Liver (tissue), 9 donors: ENCODE data around the gene TIMM13. TPM values are rescaled to one million over a fixed set of nuclear protein-coding genes. Genes with fewer than 3 reads are reported as not detected.
A peak's percentile ranks its signal among the peaks of the same experiment; 100 is the strongest.

ENCODE experiments used
- DNase-seq: peaks from one replicate; pipeline ENCODE4 v3.0.0-alpha.2; 2017; ENCODE audit warnings: low spot score
- H3K27ac ChIP-seq, 2 donors: one replicate each; pipeline ENCODE4 v1.7.0; 2013; ENCODE audit warnings: inconsistent platforms in 2 of 2, low read length in 2 of 2, control low read depth in 1 of 2, low read depth in 1 of 2, mild to moderate bottlenecking in 1 of 2
- H3K27me3 ChIP-seq, 4 donors: one replicate each; pipeline versions ENCODE4 v1.6.1 to v1.7.0; 2013; ENCODE audit warnings: low read length in 3 of 4, inconsistent platforms in 1 of 4, mild to moderate bottlenecking in 1 of 4, moderate library complexity in 1 of 4; ENCODE audit not compliant: control insufficient read depth in 4 of 4, insufficient read depth in 4 of 4
- H3K36me3 ChIP-seq, 4 donors: one replicate each; pipeline versions ENCODE4 v1.6.1 to v1.7.0; 2013; ENCODE audit warnings: low read length in 3 of 4, mild to moderate bottlenecking in 3 of 4, low read depth in 1 of 4, moderate library complexity in 1 of 4; ENCODE audit not compliant: control insufficient read depth in 4 of 4, insufficient read depth in 3 of 4
- H3K4me1 ChIP-seq, 4 donors: one replicate each; pipeline versions ENCODE4 v1.6.1 to v1.7.0; 2013; ENCODE audit warnings: low read length in 3 of 4, mild to moderate bottlenecking in 3 of 4, moderate library complexity in 1 of 4; ENCODE audit not compliant: control insufficient read depth in 4 of 4, insufficient read depth in 4 of 4
- H3K4me3 ChIP-seq, 3 donors: one replicate each; pipeline versions ENCODE4 v1.6.1 to v1.7.0; 2013; ENCODE audit warnings: low read length in 3 of 3, control low read depth in 1 of 3, low read depth in 1 of 3, mild to moderate bottlenecking in 1 of 3
- H3K9ac ChIP-seq, 2 donors: one replicate each; pipeline ENCODE4 v1.7.0; 2013; ENCODE audit warnings: low read length in 2 of 2, mild to moderate bottlenecking in 2 of 2, moderate library complexity in 2 of 2, control low read depth in 1 of 2, low read depth in 1 of 2
- H3K9me3 ChIP-seq, 4 donors: one replicate each; pipeline versions ENCODE4 v1.6.1 to v1.7.0; 2013; ENCODE audit warnings: low read length in 3 of 4; ENCODE audit not compliant: control insufficient read depth in 4 of 4
- ATF3 ChIP-seq: IDR thresholded peaks from 2 replicates; pipeline ENCODE4 v1.6.1; 2016; ENCODE audit warnings: antibody characterized with exemption
- CTCF ChIP-seq: fragments of 150-350 bp; IDR thresholded peaks from 2 replicates; pipeline ENCODE4 v1.5.1; 2017; ENCODE audit warnings: improper control_type of control experiment, low read depth, low read length; ENCODE audit not compliant: missing input control
- EGR1 ChIP-seq, 2 donors: IDR thresholded peaks; 2 replicates each; pipeline ENCODE4 v1.6.1; 2016 to 2018; ENCODE audit warnings: antibody characterized with exemption in 2 of 2, low read depth in 2 of 2
- FOXA1 ChIP-seq: IDR thresholded peaks from 2 replicates; pipeline ENCODE4 v1.6.1; 2016; ENCODE audit warnings: antibody characterized with exemption
- FOXA2 ChIP-seq: IDR thresholded peaks from 2 replicates; pipeline ENCODE4 v1.6.1; 2016; ENCODE audit warnings: antibody characterized with exemption
- HNF4A ChIP-seq, 2 donors: conservative IDR thresholded peaks; 2 replicates each; pipeline ENCODE4 v1.6.1; 2016; ENCODE audit warnings: antibody characterized with exemption in 2 of 2, mild to moderate bottlenecking in 2 of 2
- HNF4G ChIP-seq: IDR thresholded peaks from 2 replicates; pipeline ENCODE4 v1.6.1; 2016; ENCODE audit warnings: antibody characterized with exemption
- JUND ChIP-seq, 2 donors: IDR thresholded peaks; 2 replicates each; pipeline ENCODE4 v1.6.1; 2016; ENCODE audit warnings: antibody characterized with exemption in 2 of 2
- MAX ChIP-seq: IDR thresholded peaks from 2 replicates; pipeline ENCODE4 v1.6.1; 2016; ENCODE audit warnings: antibody characterized with exemption
- NR2F2 ChIP-seq: IDR thresholded peaks from 2 replicates; pipeline ENCODE4 v1.6.1; 2016; ENCODE audit warnings: antibody characterized with exemption
- RAD21 ChIP-seq, 2 donors: IDR thresholded peaks; 2 replicates each; pipeline ENCODE4 v1.6.1; 2016; ENCODE audit warnings: antibody characterized with exemption in 2 of 2, mild to moderate bottlenecking in 2 of 2
- RXRA ChIP-seq, 2 donors: IDR thresholded peaks; 2 replicates each; pipeline ENCODE4 v1.6.1; 2017 to 2018; ENCODE audit warnings: antibody characterized with exemption in 2 of 2, mild to moderate bottlenecking in 1 of 2
- SP1 ChIP-seq: IDR thresholded peaks from 2 replicates; pipeline ENCODE4 v1.6.1; 2018; ENCODE audit warnings: antibody characterized with exemption, mild to moderate bottlenecking
- TAF1 ChIP-seq: conservative IDR thresholded peaks from 2 replicates; pipeline ENCODE4 v1.6.1; 2016; ENCODE audit warnings: antibody characterized with exemption, mild to moderate bottlenecking
- YY1 ChIP-seq: IDR thresholded peaks from 2 replicates; pipeline ENCODE4 v1.6.1; 2016; ENCODE audit warnings: antibody characterized with exemption, mild to moderate bottlenecking
- ZBTB33 ChIP-seq: IDR thresholded peaks from 2 replicates; pipeline ENCODE4 v1.6.1; 2016; ENCODE audit warnings: antibody characterized with exemption
- WGBS: extraction: QIAGEN DNeasy Blood & Tissue Kit; methylation state at CpG from one replicate; pipeline ENCODE4 v1.1.7; 2013; 5-methylcytosine and 5-hydroxymethylcytosine counted together
- polyA plus RNA-seq, 2 donors: library from polyadenylated mRNA; stranded (reverse) in 1 of 2; unstranded in 1 of 2; fragments of 200-250 nt in 1 of 2; fragments of >200 nt in 1 of 2; fragmentation: Nextera tagmentation in 1 of 2; extraction: Ambion mirVana in 1 of 2; gene quantifications; one replicate each; pipeline versions ENCODE4 v1.2.1 to v1.2.3, GENCODE V29; 2013 to 2015
- total RNA-seq, 2 donors: library from RNA; depleted of rRNA; stranded (reverse); fragments of >200 nt; gene quantifications; one replicate each; pipeline ENCODE4 v1.2.3, GENCODE V29; 2014
- donor health status: healthy.
- donor health status: healthy.
- donor health status: healthy.
- donor health status: healthy.
- donor health status: healthy.

Gene TIMM13
- total and polyA plus RNA-seq, 4 donors = 21.6 to 137 (median 43.4) TPM

- Histone ChIP-seq H3K9ac (no peak overlapping the region), H3K9me3 (no peaks in the 10 kb centered on the region), H3K27ac (no peak overlapping the region), H3K27me3 (no peaks in the 10 kb centered on the region), H3K4me3 (peak overlapping the region; percentile 7 to 75 (median 46)), H3K36me3 (no peaks in the 10 kb centered on the region), H3K4me1 (peaks cover 10 to 20% (median 16%) of the 10 kb centered on the region in 4 donors)
- no peak for TF ChIP-seq ZBTB33
- no peak for TF ChIP-seq FOXA1
- TF ChIP-seq RXRA (IDR thresholded peaks at IDR 0.05) = no peak
- TF ChIP-seq CTCF = no peak
- no peak for TF ChIP-seq ATF3
- no peak for TF ChIP-seq EGR1 (IDR thresholded peaks at IDR 0.05; ENCODE audit: low read depth in 2 of 2)
- TF ChIP-seq NR2F2 = no peak
- TF ChIP-seq HNF4A (conservative IDR thresholded peaks at IDR 0.05) = no peak
- no peak for TF ChIP-seq MAX
- TF ChIP-seq SP1 = no peak
- TF ChIP-seq RAD21 (IDR thresholded peaks at IDR 0.05) = no peak
- WGBS = 5% methylated on average over 62 of the region's 62 CpGs
- peak; percentile 68 for DNase-seq
These were observed 34.6 kb upstream of the TIMM13 start for GRCh38 chr19:2461751-2462634.

GRCh38 chr19:2460245-2460644 lies 32.9 kb upstream of the TIMM13 start:
- peaks cover 16 to 31% (median 25%) of the 10 kb centered on the region in 4 donors for H3K4me1 ChIP-seq
- no peak overlapping the region for H3K4me3 ChIP-seq
- no peaks in the 10 kb centered on the region for H3K36me3 ChIP-seq
- H3K9ac ChIP-seq = no peak overlapping the region
- no peak for DNase-seq
- no peaks in the 10 kb centered on the region for H3K27me3 ChIP-seq
- no peak overlapping the region for H3K27ac ChIP-seq
- 93% methylated on average over 1 of the region's 1 CpG for WGBS
- H3K9me3 ChIP-seq = no peaks in the 10 kb centered on the region
- TF ChIP-seq FOXA2 (no peak), RAD21 (IDR thresholded peaks at IDR 0.05) (no peak), MAX (no peak), JUND (IDR thresholded peaks at IDR 0.05) (no peak), HNF4G (no peak), RXRA (IDR thresholded peaks at IDR 0.05) (no peak), CTCF (no peak), NR2F2 (no peak), ATF3 (no peak), HNF4A (conservative IDR thresholded peaks at IDR 0.05) (no peak), YY1 (no peak), FOXA1 (no peak), SP1 (no peak), TAF1 (no peak), ZBTB33 (no peak), EGR1 (IDR thresholded peaks at IDR 0.05; ENCODE audit: low read depth in 2 of 2) (no peak)
